Neural crest cell (in vitro differentiated cells): ENCODE measurements around the gene GPR39. TPM values are rescaled to one million over a fixed set of nuclear protein-coding genes. Genes with fewer than 3 reads are reported as not detected.

ENCODE experiments used
- DNase-seq: peaks from one replicate; pipeline ENCODE4 v3.0.0; 2021; ENCODE audit warnings: low read depth, mixed read lengths, low spot score
- H3K27ac Mint-ChIP-seq: one replicate; pipeline ENCODE4 v1.8.0; 2021; ENCODE audit warnings: mild to moderate bottlenecking, mixed read lengths; ENCODE audit not compliant: unreplicated experiment
- H3K27me3 Mint-ChIP-seq: 2 replicates; pipeline ENCODE4 v1.8.0; 2021; ENCODE audit warnings: low read depth, mild to moderate bottlenecking, mixed read lengths
- H3K36me3 Mint-ChIP-seq: 2 replicates; pipeline ENCODE4 v1.8.0; 2021; ENCODE audit warnings: low read depth, mild to moderate bottlenecking, mixed read lengths
- H3K4me1 Mint-ChIP-seq: 2 replicates; pipeline ENCODE4 v1.8.0; 2021; ENCODE audit warnings: mixed read lengths
- H3K4me3 Mint-ChIP-seq: one replicate; pipeline ENCODE4 v1.8.0; 2021; ENCODE audit warnings: mild to moderate bottlenecking, mixed read lengths
- H3K9me3 Mint-ChIP-seq: 2 replicates; pipeline ENCODE4 v1.8.0; 2021; ENCODE audit warnings: mixed read lengths
- CTCF ChIP-seq: fragments of 200-600 bp; sonication (generic); conservative IDR thresholded peaks from 2 replicates; pipeline ENCODE4 v1.5.0; 2021; ENCODE audit warnings: antibody characterized with exemption, mild to moderate bottlenecking
- total RNA-seq: library from RNA; stranded (reverse); gene quantifications from 2 replicates; pipeline ENCODE4 v1.2.1, GENCODE V29; 2021

The GPR39 gene
- total RNA-seq, 1 donor from 2014 or later, result 0.35 TPM

GRCh38 chr2:132424526-132425121, 8.0 kb downstream of the GPR39 start:
- peaks cover 4% of the 10 kb centered on the region for H3K27me3 Mint-ChIP-seq
- TF ChIP-seq CTCF, result no peak
- DNase-seq, result no peak
- H3K36me3 Mint-ChIP-seq, result no peaks in the 10 kb centered on the region
- no peak overlapping the region for H3K4me3 Mint-ChIP-seq
- no peak overlapping the region for H3K27ac Mint-ChIP-seq
- no peaks in the 10 kb centered on the region for H3K4me1 Mint-ChIP-seq
- no peaks in the 10 kb centered on the region for H3K9me3 Mint-ChIP-seq

- no peak overlapping the region for H3K4me3 Mint-ChIP-seq
- no peak overlapping the region for H3K27ac Mint-ChIP-seq
- H3K27me3 Mint-ChIP-seq, result peaks cover 3% of the 10 kb centered on the region
- peaks cover 3% of the 10 kb centered on the region for H3K9me3 Mint-ChIP-seq
- H3K4me1 Mint-ChIP-seq, result no peaks in the 10 kb centered on the region
- no peaks in the 10 kb centered on the region for H3K36me3 Mint-ChIP-seq
- TF ChIP-seq CTCF, result no peak
- DNase-seq, result no peak
Observed at GRCh38 chr2:132426033-132426432, 9.4 kb downstream of the GPR39 start.

- Mint-ChIP-seq H3K4me3 (no peak overlapping the region), H3K27ac (no peak overlapping the region), H3K27me3 (peaks cover 3% of the 10 kb centered on the region), H3K4me1 (no peaks in the 10 kb centered on the region), H3K36me3 (no peaks in the 10 kb centered on the region), H3K9me3 (peaks cover 5% of the 10 kb centered on the region)
- DNase-seq, result no peak
- TF ChIP-seq CTCF, result no peak
Observed at GRCh38 chr2:132426656-132427055, 10.1 kb downstream of the GPR39 start.

- TF ChIP-seq CTCF, result no peak
- Mint-ChIP-seq H3K4me1 (no peaks in the 10 kb centered on the region), H3K27ac (no peak overlapping the region), H3K4me3 (no peak overlapping the region), H3K9me3 (peaks cover 8% of the 10 kb centered on the region), H3K36me3 (no peaks in the 10 kb centered on the region), H3K27me3 (peaks cover 3% of the 10 kb centered on the region)
- DNase-seq, result no peak
Observed at GRCh38 chr2:132429351-132429750, 12.7 kb downstream of the GPR39 start.

- no peak for TF ChIP-seq CTCF
- H3K4me1 Mint-ChIP-seq, result no peaks in the 10 kb centered on the region
- no peak overlapping the region for H3K4me3 Mint-ChIP-seq
- peaks cover 10% of the 10 kb centered on the region for H3K9me3 Mint-ChIP-seq
- peaks cover 3% of the 10 kb centered on the region for H3K27me3 Mint-ChIP-seq
- H3K36me3 Mint-ChIP-seq, result no peaks in the 10 kb centered on the region
- no peak for DNase-seq
- H3K27ac Mint-ChIP-seq, result no peak overlapping the region
Observed at GRCh38 chr2:132429941-132430573, 13.5 kb downstream of the GPR39 start.
